ENCODE results near the gene FHOD3. TPM values are rescaled to one million over a fixed set of nuclear protein-coding genes. Genes with fewer than 3 reads are reported as not detected.

FHOD3 gene
- total RNA-seq, 1 donor = not detected

DNA sequence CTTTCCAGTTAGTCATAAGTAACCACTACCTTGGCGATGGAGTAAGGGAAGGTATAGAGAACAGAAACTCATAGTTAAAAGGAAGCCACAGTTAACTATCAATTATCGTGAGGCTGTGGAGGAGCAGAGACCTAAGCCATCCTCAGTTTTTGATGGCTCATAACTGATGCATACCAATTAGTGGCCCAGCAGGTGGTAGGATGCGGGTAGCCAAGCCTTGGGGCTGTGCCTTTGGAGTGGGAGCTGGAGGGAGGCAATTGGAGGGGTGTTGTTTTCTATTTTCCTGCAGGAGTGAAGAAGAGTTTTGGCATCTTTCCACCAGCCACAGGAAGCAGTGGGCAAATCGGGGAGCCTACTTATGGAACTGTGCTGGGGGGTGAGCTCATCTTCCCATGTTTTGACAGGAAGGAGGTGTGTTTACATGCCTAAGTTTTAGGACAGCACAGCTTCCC, 336.5 kb downstream of the FHOD3 start:
- Histone ChIP-seq H3K9me3 (ENCODE audit: low read depth, low read length) (no peaks in the 10 kb centered on the region), H3K27me3 (ENCODE audit: insufficient read depth, low read length) (no peaks in the 10 kb centered on the region), H3K4me1 (ENCODE audit: insufficient read depth, low read length) (no peaks in the 10 kb centered on the region), H3K4me3 (ENCODE audit: low read length) (no peak overlapping the region)

GRCh38 chr18:36634573-36635216, 337.2 kb downstream of the FHOD3 start:
- H3K9me3 ChIP-seq (ENCODE audit: low read depth, low read length) = no peaks in the 10 kb centered on the region
- H3K4me3 ChIP-seq (ENCODE audit: low read length) = no peak overlapping the region
- no peaks in the 10 kb centered on the region for H3K27me3 ChIP-seq (ENCODE audit: insufficient read depth, low read length)
- no peaks in the 10 kb centered on the region for H3K4me1 ChIP-seq (ENCODE audit: insufficient read depth, low read length)

GRCh38 chr18:36635414-36636096, 338.0 kb downstream of the FHOD3 start:
- H3K9me3 ChIP-seq (ENCODE audit: low read depth, low read length) = no peaks in the 10 kb centered on the region
- H3K27me3 ChIP-seq (ENCODE audit: insufficient read depth, low read length) = no peaks in the 10 kb centered on the region
- H3K4me1 ChIP-seq (ENCODE audit: insufficient read depth, low read length) = no peaks in the 10 kb centered on the region
- H3K4me3 ChIP-seq (ENCODE audit: low read length) = no peak overlapping the region

DNA sequence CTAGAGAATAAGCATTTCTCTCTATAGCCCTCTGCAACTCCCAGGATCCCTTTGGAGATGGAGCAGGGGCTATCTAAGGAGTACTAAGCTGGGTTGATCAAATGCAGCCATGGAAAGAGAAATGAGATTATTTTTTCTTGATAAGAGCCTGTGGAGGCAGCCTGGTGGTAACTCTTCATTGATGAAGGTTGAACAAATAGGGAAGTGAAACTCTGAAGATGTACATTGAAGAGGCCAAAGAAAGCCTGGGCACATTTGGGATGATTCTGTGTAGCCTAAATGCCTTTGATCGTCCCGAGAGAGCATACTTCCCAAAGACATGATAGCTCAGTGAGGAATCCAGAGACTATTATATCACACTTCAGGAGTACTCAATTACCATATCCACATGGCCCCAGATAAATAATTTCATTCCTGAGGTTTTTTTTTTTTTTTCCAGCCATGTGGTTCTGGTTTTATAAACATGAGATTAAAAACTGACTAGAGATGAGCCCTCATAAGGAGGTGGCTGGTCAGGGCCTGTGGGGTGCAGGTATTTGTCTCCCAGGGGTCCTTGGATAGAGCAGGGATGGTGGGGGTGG, 338.8 kb downstream of the FHOD3 start:
- Histone ChIP-seq H3K27me3 (ENCODE audit: insufficient read depth, low read length) (no peaks in the 10 kb centered on the region), H3K4me1 (ENCODE audit: insufficient read depth, low read length) (no peaks in the 10 kb centered on the region), H3K9me3 (ENCODE audit: low read depth, low read length) (no peaks in the 10 kb centered on the region), H3K4me3 (ENCODE audit: low read length) (no peak overlapping the region)

DNA sequence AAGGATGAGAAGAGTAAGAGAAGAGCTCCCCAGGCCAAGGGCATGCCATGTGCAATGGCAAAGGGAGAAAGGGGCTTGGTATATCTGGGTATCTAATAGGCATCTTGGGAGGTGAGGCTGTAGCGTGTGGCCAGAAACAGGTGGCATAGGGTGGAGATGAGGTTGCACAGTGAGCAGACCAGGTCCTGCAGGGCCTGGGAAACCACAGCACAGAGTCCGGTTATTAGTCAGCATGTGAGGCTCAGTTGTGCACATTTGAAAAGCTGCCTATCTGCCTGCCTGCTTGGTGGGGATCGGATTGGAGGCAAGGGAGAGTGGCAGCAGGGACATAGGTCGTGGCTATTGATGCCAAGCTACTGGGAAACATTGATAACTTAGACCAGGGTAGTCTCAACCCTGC, 340.7 kb downstream of the FHOD3 start:
- H3K4me1 ChIP-seq (ENCODE audit: insufficient read depth, low read length) = no peaks in the 10 kb centered on the region
- H3K27me3 ChIP-seq (ENCODE audit: insufficient read depth, low read length) = no peaks in the 10 kb centered on the region
- H3K4me3 ChIP-seq (ENCODE audit: low read length) = no peak overlapping the region
- H3K9me3 ChIP-seq (ENCODE audit: low read depth, low read length) = no peaks in the 10 kb centered on the region

DNA sequence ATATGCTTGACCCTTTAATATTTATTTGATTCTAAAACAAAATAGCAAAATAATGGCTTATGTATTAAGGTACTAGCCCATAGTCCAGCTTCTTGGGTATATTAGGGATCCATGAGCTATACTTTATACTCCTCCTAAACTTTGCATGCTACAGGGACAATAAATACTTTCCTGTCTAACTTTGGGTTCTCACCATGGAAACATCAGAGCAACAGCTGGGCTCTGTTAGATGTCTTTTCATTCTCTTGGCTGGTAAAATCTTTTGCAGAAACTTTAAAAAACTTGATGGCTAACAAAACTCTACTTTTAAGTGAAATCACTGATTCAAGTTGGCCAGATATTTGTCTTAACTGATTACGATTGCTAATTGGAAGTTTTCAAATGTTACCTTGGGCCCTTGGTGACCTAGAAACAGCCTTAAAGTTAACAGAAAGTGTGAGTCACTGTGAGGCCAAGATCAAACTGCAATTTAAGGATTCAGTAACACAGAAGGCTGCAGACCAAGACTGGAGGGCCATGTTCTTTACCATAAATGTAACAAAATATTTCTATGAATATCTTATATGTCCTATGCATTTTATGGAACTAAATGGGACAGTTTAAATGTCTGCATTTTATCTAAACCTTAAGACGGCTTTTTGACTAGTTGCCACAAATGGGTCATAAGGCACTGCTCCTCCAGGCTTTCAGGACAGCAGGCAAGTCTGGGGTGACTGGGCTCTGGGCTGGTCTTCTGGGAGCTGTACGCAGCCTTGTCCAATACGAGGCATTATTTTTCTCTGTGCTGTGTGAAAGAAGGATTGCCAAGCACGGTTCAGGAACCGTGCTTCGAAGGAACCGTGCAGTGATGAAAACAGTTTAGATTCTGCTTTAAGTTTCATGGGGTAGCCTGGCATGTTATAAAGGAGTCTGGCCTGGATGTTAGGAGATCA, 342.8 kb downstream of the FHOD3 start:
- Histone ChIP-seq H3K4me3 (ENCODE audit: low read length) (no peak overlapping the region), H3K27me3 (ENCODE audit: insufficient read depth, low read length) (no peaks in the 10 kb centered on the region), H3K4me1 (ENCODE audit: insufficient read depth, low read length) (no peaks in the 10 kb centered on the region), H3K9me3 (ENCODE audit: low read depth, low read length) (no peaks in the 10 kb centered on the region)

GRCh38 chr18:36643061-36643460, 345.5 kb downstream of the FHOD3 start:
- no peaks in the 10 kb centered on the region for H3K4me1 ChIP-seq (ENCODE audit: insufficient read depth, low read length)
- H3K9me3 ChIP-seq (ENCODE audit: low read depth, low read length) = no peaks in the 10 kb centered on the region
- H3K27me3 ChIP-seq (ENCODE audit: insufficient read depth, low read length) = no peaks in the 10 kb centered on the region
- H3K4me3 ChIP-seq (ENCODE audit: low read length) = no peak overlapping the region

DNA sequence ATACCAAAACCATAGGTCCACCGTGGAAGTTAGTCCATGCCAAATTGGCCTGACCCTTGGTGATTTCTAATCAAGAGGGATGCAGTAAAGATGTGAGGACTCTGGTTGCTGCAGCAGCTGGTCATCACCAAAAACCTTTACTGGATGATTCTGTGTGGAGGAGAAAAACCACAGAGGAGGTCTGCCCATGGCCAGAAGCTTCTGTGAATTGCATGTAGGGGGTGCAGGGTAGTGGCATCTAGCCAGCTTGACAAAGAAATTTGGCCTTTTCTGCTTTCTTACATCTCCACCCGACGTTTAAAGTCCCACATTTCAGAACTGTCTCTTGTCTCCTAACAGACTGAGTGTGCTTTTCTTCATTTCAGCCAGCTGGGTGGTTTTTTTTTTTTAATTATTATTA, 351.3 kb downstream of the FHOD3 start:
- Histone ChIP-seq H3K9me3 (ENCODE audit: low read depth, low read length) (no peaks in the 10 kb centered on the region), H3K4me1 (ENCODE audit: insufficient read depth, low read length) (no peaks in the 10 kb centered on the region), H3K4me3 (ENCODE audit: low read length) (no peak overlapping the region), H3K27me3 (ENCODE audit: insufficient read depth, low read length) (no peaks in the 10 kb centered on the region)

- no peaks in the 10 kb centered on the region for H3K9me3 ChIP-seq (ENCODE audit: low read depth, low read length)
Observed at GRCh38 chr18:36649205-36649604, 351.7 kb downstream of the FHOD3 start.

DNA sequence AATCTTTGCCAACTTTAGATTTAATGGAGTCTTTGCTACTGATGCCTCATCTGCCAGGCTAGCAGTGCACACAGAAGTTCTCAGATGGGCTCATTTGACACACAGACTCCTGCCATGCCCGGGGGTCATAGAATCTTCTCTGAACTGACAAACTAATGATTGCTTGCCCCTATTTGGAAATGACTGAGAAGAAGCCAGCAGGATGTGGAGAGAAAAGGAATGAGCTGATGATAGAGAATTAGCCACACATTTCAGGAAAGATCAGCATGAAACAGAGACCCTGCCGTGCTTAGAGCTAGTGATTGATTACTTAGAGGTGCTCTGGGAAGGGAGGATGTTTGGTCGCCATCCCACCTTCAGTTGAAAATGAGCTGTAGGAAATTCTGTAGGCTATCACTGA, 352.8 kb downstream of the FHOD3 start:
- Histone ChIP-seq H3K4me3 (ENCODE audit: low read length) (no peak overlapping the region), H3K4me1 (ENCODE audit: insufficient read depth, low read length) (no peaks in the 10 kb centered on the region), H3K27me3 (ENCODE audit: insufficient read depth, low read length) (no peaks in the 10 kb centered on the region), H3K9me3 (ENCODE audit: low read depth, low read length) (no peaks in the 10 kb centered on the region)

More at GRCh38 chr18:36649205-36649604, 351.7 kb downstream of the FHOD3 start:
- H3K4me1 ChIP-seq (ENCODE audit: insufficient read depth, low read length) = no peaks in the 10 kb centered on the region
- H3K4me3 ChIP-seq (ENCODE audit: low read length) = no peak overlapping the region
- H3K27me3 ChIP-seq (ENCODE audit: insufficient read depth, low read length) = no peaks in the 10 kb centered on the region

DNA sequence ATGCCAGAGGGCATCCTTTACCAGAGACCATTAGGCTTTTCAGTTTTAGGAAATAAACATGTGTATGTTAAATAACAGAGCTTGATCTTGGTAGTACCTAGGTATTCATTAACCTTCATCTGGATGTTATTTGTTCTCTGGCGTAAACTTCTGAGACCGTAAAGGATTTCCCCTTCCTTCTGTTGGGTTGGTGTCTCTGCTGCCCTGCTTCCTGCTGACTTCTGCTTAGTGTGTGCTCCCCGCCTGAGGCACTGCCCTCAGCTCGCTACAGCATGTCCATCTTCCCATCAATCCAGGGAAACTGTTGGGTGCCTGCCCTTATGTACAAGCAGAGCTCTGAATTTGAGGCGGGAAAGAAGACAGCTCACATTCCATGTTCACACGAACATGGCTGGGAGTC, 353.4 kb downstream of the FHOD3 start:
- Histone ChIP-seq H3K4me3 (ENCODE audit: low read length) (no peak overlapping the region), H3K4me1 (ENCODE audit: insufficient read depth, low read length) (no peaks in the 10 kb centered on the region), H3K27me3 (ENCODE audit: insufficient read depth, low read length) (no peaks in the 10 kb centered on the region), H3K9me3 (ENCODE audit: low read depth, low read length) (no peaks in the 10 kb centered on the region)

- Histone ChIP-seq H3K9me3 (ENCODE audit: low read depth, low read length) (no peaks in the 10 kb centered on the region), H3K27me3 (ENCODE audit: insufficient read depth, low read length) (no peaks in the 10 kb centered on the region), H3K4me1 (ENCODE audit: insufficient read depth, low read length) (no peaks in the 10 kb centered on the region)
Observed at GRCh38 chr18:36652503-36652902, 355.0 kb downstream of the FHOD3 start.

DNA sequence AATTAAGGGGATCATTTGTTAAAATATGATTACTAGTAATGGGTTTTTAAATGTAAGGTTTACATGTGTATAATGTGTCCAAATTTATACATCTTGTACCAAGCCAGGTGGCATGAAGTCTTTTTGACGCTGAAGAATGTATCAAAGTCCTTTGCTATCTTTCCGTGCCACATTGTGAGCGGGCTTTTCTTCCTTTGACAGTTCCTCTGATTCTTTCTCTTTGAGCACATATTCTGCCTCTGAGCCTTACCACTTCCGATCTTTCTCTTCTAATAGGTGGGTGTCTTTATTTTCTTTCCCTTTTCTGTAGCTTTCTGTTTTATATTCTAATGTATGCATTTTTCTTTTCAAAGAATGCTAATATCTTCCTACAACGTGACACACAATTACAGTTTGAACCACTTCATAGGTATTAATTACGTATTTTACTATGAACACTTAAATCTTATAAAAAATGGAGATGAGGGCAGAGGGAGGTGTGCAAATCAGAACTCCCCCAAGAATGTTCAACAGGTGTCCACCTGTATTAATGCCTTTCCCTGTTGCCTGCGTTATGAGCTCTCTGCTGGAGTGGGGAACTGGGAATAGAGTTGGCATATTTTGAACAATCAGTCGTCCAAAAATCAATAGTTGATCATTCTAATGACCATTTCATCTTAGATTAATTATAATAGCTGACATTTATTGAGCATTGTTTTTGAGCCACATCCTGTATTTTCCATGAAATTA, 355.8 kb downstream of the FHOD3 start:
- H3K4me1 ChIP-seq (ENCODE audit: insufficient read depth, low read length) = no peaks in the 10 kb centered on the region

More at GRCh38 chr18:36652503-36652902, 355.0 kb downstream of the FHOD3 start:
- no peak overlapping the region for H3K4me3 ChIP-seq (ENCODE audit: low read length)

DNA sequence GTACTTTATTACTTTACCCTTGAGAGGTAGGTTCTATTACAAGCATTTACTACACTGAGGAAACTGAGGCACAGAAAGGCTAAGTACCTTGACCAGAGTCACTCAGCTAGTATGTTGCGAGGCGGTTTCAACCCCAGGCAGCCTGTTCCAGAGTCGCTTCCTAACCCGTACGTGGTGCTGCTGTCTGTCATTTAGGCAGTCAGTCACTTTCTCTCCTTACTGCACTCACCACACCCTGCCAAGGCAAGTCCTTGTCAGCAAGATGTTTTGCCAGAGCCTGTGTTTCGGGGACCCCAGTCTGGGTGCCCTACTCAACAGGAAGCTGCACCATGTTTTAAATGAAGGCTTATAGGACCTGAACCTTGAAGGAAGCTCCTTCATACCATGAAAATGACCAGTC, 356.4 kb downstream of the FHOD3 start:
- no peaks in the 10 kb centered on the region for H3K27me3 ChIP-seq (ENCODE audit: insufficient read depth, low read length)
- no peaks in the 10 kb centered on the region for H3K9me3 ChIP-seq (ENCODE audit: low read depth, low read length)
- no peaks in the 10 kb centered on the region for H3K4me1 ChIP-seq (ENCODE audit: insufficient read depth, low read length)
- H3K4me3 ChIP-seq (ENCODE audit: low read length) = no peak overlapping the region

More for the DNA sequence above, 355.8 kb downstream of the FHOD3 start:
- Histone ChIP-seq H3K4me3 (ENCODE audit: low read length) (no peak overlapping the region), H3K9me3 (ENCODE audit: low read depth, low read length) (no peaks in the 10 kb centered on the region), H3K27me3 (ENCODE audit: insufficient read depth, low read length) (no peaks in the 10 kb centered on the region)

Measured in mononuclear cell (primary cell).